Left renal pelvis (tissue), 4 donors: ENCODE results near the gene UGT2A2. TPM values are rescaled to one million over a fixed set of nuclear protein-coding genes. Genes with fewer than 3 reads are reported as not detected.
A peak's percentile ranks its signal among the peaks of the same experiment; 100 is the strongest.
"Not testable (repeated sequence)": the region's sequence is repeated elsewhere in the genome, so short reads cannot be mapped to it uniquely, and the experiment has no call there.

Experiments used
- DNase-seq, 4 donors: peaks; one replicate each; pipeline ENCODE4 v3.0.0-alpha.2; 2013; ENCODE audit warnings: low read depth in 4 of 4, low spot score in 3 of 4
- polyA plus RNA-seq, 4 donors: library from polyadenylated mRNA; unstranded; fragments of 120-200 nt; gene quantifications; one replicate each; pipeline ENCODE4 v1.2.1, GENCODE V29; 2013; ENCODE audit not compliant: insufficient read length in 4 of 4

UGT2A2 gene
- polyA plus RNA-seq, result not detected

DNA sequence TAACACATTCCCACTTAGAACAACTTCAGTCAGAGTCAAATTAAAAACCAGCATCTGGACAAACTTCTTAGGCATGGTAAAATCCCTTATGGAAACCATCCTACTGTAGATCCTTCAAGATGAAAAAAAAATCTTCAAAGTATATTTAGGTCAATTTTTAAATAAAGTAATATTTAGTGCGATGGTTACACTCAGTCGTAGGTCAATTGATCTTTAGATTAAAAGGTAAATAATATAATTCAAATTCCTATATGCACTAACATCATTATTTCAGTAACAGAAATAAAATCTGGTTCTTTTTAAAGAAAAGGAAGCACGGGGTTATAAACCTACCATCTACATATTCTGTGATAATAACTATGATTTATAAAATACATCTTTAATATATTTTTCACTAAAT is at the start of gene UGT2A2:
Gene UGT2A2, minus strand, starts transcription at position 101 of the 400 bp plus-strand sequence. Its CDS starts 2 bp downstream, at position 99.
- DNase-seq, result no peak

DNA sequence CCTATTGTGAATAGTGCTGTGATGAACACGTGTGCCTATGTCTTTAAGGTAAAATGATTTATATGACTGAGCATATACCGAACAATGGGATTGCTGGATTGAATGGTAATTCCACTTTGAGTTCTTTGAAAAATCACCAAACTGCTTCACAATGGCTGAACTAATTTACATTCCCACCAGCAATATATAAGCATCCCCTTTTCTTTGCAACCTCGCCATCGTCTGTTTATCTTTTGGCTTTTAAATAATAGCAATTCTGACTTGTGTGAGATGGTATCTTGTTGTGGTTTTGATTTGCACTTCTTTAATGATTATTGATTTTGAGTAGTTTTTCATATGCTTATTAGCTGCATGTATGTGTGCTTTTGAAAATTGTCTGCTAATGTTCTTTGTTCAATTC is 45.4 kb upstream of the UGT2A2 start:
- DNase-seq, result no peak

DNA sequence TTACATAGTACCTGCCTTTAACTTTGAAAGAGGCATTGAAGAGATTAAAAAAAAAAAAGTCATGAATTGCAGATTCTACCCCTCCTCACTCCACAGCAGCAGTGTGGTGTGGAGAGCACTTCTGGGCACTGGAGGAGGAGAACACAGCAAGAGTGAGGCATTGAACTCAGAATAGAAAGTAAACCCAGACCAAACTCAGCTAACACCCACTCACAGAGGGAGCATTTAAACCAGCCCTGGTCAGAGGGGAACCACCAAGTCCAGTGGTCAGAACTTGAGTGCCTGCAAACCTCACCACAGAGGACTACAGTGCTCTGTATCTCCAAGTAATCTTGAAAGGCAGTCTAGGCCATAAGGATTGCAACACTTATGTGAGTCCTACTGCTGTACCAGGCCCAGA is 29.2 kb upstream of the UGT2A2 start:
- no peak for DNase-seq

DNA sequence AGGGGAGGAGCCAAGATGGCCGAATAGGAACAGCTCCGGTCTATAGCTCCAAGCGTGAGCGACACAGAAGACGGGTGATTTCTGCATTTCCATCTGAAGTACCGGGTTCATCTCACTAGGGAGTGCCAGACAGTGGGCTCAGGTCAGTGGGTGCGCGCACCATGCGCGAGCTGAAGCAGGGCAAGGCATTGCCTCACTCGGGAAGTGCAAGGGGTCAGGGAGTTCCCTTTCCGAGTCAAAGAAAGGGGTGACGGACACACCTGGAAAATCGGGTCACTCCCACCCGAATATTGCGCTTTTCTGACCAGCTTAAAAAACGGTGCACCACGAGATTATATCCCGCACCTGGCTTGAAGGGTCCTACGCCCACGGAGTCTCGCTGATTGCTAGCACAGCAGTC is 24.6 kb upstream of the UGT2A2 start:
- DNase-seq, result not testable (repeated sequence)

DNA sequence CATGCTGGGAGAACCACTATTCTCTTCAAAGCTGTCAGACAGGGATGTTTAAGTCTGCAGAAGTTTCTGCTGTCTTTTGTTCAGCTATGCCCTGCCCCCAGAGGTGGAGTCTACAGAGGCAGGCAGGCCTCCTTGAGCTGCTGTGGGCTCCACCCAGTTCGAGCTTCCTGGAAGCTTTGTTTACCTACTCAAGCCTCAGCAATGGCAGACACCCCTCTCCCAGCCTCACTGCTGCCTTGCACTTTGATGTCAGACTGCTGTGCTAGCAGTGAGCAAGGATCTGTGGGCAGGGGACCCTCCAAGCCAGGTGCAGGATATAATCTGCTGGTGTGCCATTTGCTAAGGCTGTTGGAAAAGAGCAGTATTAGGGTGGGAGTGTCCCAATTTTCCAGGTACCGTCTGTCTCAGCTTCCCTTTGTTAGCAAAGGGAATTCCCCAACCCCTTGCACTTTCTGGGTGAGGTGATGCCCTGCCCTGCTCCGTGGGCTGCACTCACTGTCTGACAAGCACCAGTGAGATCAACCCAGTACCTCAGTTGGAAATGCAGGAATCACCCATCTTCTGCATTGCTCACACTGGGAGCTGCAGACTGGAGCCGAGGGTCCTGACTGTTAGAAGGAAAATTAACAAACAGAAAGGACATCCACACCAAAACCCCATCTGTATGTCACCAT is 21.8 kb upstream of the UGT2A2 start:
- not testable (repeated sequence) for DNase-seq

DNA sequence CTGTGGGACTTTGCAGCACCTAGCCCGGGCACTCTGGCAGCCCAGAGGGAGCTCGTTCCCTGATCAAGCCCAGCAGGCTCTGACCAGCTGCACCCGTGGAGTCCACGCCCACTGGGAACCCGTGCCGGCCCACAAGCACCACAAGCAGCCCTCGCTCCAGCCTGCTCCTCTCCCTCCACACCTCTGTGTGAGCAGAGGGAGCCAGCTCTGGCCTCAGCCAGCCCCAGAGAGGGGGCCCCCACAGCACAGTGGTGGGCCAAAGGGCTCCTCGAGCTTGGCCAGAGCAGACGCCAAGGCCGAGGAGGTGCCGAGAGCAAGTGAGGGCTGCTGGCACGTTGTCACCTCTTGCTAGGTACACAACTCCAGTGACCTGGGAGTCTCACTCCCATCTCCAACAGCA is 18.7 kb upstream of the UGT2A2 start:
- DNase-seq, result no peak

DNA sequence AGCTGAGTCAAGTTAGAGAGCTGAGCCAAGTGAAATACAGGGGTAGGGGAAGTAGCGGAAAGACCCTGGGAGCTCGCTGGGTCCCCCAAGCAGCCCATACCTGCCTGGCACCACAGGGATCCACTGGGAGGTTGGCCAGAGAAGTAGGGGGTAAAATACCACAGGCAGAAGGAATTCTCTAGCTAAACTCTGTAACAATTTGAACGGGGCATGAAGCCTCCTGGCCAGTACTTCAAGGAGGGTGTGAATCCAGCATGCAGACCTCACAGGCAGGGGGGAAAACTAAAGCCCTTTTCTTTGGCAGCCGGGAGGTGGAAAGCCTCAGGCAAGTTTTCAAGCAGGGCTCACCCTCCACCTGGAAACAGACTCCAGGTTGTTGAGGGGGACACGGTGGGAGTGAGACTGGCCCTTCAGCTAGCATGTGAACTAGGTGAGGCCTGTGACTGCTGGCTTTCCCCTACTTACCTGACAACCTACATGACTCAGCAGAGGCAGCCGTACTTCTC is 17.3 kb upstream of the UGT2A2 start:
- no peak for DNase-seq

DNA sequence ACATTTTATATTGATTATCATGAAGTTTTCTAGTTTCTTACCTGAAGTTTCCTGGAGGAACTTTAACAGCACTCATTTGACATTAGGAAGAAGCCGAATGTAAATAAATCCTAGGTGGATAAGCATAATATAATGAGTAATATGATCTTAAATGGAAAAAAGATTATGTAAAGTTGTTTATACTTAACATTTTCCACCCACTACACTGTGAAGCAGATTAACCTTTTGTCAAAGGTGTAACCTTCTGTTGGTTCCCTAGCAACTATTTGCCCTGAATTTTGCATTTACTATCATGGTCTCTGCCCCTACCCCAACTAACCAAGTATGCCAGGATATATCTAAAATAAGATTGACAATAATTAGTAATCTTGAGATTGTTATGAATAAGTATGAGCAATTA is 13.7 kb upstream of the UGT2A2 start, which contains the start of gene UGT2A1:
Gene UGT2A1, minus strand, starts transcription at position 101 of the 400 bp plus-strand sequence. CDS start 5,603 bp downstream, outside the sequence.
- DNase-seq, result no peak

DNA sequence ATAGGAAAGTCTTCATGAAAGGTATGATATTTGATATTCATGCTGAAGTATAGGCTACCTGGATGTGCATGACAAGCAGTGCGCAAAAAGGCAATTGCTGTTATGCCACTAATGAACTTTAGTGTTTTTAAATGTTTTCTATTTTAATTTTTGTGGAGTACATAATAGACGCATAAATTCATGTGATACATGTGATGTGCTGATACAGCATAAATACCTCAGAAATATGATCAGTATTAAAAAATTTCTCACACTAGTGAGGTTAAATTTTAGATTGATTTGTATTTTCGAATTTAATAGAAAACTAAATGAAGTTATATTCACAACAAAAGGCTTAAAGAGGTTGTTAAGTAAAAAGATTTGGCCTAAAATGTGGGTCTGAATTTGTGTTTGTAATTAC is 11.4 kb upstream of the UGT2A2 start:
- no peak for DNase-seq

DNA sequence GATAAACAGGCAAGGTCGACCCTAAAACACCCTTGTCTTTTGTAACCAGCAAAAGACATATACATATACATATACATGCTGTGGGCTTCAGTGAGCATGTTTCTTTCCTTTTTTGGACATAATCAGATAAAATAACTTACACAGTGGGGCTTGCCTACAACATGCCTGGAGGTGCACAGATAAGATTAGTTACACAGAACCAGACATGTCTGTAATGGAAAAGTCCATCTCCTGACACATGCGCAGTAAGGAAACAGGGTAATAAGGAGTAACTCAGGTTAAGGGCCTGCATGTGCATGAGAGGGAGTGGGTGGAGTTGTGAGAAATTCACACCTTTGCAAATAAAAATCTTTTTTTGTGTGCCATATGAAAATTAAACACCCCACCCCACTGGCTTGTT is 10.2 kb upstream of the UGT2A2 start:
- no peak for DNase-seq

DNA sequence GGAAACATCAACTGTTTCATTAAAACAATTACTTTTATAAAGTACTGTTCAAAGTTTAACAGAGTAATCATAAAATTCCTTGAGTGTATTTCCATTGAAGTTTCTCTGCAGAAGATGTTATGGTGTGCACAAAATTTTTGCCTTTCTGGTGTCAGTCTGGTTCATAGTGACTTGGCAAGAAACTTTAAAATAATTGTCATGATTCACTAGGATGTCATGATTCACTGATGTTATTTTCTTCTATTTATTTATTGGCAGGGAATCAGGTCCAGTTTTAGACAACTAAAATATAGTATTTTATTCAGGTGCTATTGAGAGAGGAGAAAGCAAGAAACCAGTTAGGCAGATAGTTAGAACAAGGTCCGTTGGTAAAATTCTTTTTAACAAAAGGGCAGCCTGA is 9.8 kb upstream of the UGT2A2 start:
- no peak for DNase-seq

DNA sequence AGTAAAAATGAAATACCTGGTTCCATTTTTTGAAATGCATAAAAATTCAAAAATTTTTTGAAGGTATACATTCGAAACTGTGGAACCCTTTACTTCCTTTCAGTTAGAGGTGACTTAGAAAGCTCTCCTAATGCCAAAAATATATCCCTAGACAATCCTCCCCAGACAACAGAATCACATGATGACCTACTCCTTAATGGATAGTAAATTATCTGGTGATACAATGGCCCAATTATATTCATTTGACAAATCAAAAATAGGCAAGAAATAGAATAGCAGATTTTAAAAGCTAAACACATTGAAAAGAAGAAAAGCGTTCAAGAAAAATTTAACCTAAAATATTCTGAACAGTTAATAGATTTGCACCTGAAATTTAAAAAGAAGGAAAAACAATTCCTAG is 3.5 kb upstream of the UGT2A2 start:
- no peak for DNase-seq

DNA sequence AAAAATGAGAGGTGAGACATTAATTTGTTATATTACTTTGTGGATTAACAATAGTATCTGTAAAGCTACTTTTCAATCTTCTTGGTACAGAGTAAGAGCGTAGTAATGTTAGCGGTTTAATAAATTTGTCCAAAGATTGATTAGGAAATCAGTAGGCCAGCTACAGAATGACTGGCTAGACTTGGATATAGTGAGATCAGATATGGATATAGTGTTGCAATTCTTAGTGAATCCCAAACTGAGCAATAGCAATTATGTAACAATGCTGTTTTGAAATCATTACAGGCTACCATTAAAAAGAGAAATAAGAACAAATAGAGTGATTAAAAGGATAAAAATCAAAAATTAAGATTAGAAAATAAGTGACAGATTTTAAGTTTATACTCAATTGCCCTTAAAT is 847 bp upstream of the UGT2A2 start:
- no peak for DNase-seq

DNA sequence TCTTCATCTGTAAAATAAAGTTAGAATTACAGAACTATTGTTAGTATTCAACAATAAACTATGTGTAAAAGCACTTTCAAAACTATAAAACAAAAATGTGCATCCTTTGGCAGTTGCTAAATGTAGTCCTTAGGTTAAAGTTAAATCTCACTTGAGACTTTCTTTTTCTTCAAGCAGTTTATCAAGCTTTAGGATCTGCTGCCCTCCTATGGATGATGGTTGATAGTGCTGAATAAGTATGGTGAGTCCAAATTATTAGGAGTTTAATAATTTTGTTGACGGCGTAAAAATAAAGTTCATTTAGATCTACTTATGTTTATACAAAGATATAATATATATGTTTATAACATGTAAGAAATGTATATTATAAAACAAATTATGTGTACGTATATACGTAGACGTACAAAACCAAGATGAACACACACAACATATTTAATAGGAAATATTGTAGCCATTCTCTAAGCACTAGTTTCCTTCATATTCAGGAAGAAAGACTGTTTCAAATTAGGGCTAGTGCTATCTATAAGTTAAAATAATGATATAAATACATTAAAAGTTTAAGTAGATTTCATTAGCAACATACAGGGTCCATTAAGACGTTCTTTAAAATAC is 22.3 kb downstream of the UGT2A2 start:
- DNase-seq, result peak; percentile 7 to 31 (median 16)

DNA sequence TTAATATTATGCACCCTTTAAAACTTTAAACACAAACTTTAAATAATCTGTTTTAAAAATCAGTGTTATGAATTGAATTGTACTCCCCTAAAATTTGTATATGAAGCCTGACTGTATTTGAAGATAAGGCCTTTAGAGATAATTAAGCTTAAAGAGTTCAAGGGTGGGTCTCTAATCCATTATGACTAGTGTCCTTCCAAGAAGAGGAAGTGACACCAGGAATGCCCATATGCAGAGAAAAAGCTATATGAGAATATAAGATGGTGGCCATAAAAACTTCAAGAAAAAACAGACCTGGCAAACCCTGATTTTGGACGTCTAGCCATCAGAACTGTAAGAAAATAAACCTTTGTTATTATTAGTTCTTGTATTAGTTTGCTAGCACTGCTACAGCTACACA is 29.0 kb downstream of the UGT2A2 start:
- DNase-seq, result no peak

DNA sequence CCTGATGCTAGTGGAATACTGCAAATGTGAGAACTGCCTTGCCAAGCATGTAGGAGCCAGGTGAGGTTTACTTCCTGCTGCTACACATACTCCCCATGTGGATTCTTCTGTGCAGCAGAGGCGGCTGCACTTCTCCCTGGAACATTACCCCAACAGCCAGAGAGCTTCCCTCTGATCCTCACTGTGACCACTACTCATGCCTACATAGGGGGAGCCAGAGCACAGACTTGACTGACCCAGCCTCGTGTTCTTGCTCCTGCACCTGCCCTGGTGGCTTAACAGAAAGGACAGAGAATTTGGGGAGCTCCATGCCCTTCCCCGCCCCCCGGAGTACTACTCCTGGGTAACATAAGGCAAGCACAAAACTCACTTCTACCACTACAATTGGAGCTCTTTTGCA is 38.4 kb downstream of the UGT2A2 start:
- no peak for DNase-seq

DNA sequence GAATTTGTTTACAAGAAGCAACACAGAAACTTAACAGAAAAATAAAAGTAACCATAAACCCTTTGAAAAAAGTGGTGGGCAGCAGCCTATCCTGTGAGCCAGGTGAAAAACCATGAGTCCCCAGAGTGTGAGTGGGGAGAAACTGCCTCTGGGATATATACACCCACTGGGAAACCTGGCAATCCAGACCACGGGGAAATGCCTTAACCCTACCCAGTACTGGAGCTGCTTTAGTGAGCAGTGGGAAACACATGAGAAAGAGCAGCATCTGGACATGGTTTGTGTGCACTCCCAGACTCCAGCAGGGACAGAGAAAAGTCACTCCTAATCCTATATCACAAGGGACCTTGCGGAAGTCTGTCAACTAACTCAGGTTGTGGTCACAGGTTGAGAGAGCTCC is 39.4 kb downstream of the UGT2A2 start:
- DNase-seq, result no peak

DNA sequence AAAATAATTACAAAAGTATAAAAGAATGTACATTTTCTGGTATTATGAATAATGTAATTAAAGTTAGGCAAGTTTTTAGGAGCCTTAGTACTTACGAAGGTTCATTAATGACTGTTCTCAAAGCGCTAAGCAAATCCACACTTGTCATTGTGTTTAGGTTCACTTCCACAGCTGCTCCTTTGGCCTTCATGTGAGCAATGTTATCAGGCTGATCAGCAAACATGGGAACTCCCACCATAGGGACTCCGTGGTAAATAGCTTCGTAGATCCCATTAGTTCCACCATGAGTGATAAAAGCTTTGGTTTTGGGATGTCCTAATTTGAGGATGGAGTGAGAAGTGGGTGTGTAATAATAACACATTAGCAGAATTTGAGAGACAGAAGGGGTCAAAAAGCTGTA is 45.1 kb downstream of the UGT2A2 start:
- DNase-seq, result no peak

DNA sequence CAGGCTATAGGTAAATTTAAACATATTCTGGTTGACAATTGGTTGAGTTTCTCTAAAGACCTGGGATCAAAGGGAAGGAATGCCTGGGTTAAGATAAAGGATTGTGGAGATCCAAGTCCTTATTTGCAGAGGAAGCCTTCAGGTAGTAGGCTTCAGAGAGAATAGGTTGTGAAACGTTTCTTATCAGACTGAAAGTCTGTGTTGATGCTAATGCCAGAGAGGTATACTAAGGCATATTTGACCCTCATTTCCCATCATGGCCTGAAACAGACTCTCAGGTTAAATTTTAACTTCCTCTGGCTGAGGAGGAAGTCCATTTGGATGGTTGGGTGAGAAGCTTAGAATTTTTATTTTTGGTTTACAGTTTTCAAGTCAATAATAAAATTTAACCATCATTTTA is 48.1 kb downstream of the UGT2A2 start:
- no peak for DNase-seq

DNA sequence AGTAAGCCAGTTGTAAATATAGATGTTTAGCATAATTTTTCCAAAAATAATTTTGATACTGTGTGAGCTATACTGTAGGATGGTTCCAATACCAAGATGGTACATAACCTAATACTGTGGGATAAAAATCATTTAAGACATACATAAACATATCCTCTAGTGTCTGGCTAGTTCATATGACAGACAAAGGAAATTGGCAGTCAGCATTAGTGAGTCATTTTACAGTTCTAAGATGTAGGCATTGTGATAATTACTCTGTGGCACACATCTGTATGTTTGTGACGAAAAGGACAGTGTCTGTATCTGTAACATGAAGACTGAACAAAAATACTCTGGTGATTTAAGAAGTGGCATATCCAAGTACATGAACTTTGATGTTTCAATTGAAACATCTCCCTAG is 49.6 kb downstream of the UGT2A2 start:
- DNase-seq, result no peak

DNA sequence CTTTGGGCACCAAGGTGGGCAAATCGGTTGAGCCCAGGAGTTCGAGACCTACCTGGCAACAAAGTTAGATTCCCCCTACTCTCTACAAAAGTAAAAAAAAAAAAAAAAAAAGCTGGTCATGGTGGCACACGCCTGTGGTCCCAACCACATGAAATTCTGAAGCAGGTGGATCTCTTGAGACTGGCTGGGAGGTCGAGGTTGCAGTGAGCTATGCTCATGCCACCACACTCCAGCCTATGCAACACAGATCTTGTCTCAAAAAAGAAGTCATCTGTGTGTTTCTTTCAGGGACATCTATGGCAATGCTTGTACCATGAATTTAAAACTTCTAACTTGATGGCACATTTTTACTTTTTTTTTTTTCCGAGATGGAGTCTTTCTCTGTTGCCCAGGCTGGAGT is 55.3 kb downstream of the UGT2A2 start:
- DNase-seq, result no peak

DNA sequence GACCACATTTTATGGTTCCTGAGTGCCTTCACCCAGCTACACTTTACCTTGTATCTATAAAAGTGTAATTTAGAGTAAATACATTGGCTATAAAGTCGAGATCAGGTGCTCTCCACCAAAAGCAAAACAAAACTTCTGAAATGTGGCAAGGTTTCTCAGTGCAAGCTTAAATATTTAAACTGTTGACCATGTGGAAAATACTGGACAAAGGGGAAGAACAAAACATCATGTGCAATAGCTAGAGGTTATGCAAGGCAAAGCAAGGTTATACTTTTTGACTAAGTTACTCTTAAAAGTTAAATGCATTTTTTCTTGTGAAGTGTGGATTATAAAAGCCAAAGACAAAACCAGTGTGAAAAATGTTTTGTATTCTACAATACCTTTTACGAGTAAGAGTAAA is 55.9 kb downstream of the UGT2A2 start:
- no peak for DNase-seq
